ENCODE results near the gene KLHDC8A.
A peak's percentile ranks its signal among the peaks of the same experiment; 100 is the strongest.
"Not testable (repeated sequence)": the region's sequence is repeated elsewhere in the genome, so short reads cannot be mapped to it uniquely, and the experiment has no call there.

The KLHDC8A gene

DNA sequence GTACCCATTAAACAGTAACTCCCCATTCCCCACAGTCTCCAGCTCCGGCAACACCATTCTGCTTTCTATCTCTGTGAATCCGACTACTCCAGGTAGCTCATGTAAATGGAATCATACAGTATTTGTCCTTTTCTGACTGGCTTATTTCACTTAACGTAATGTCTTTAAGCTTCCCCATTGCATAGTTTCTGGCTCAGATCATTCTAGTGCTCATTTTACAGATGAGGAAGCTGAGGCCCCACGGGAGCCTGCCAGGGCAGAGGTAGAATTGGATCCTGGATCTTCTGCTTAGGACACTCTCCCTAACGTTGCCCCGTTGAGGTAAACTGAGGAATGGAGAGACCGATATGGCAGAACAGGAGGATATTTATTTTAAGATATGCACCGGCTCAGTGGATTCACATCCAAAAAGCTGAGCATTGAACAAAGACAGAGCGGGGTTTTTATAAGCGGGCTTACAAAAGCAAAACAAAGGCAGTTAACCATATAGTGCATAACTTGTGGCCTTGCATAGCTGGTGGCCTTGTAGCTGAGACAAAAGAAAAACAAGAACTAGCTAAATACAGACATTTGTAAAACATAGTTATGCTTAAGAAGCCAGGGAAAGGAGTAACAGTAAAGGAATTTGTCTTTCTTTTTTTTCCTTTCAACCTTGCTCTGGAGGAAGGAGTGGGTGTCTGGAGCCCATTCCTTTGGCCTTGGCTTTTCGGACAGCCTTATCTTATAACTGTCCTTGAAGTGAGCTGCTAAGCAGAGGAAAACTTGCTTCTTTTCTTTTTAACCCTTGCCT, 15.3 kb upstream of the KLHDC8A start:
- no peak for DNase-seq (ENCODE audit: low spot score)

DNA sequence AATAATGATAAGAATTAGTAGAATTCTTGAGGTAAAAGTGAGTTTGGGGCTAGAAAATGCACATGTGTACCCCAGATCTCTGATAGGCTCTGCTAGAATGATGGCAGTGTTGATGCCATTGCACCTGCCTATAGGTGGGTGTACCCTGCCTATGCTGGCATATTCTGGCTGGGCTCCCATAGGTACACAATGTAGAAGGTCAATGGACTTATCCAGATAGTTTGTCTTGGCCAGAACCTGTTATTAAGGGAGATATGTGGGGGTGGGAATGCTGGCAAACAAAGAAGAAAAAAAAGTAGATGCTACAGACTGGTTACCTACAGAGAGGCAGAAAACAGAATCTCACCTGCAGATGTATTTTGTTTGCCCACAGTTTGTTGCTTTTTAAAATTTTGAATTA, 14.1 kb upstream of the KLHDC8A start:
- DNase-seq (ENCODE audit: low spot score): no peak

DNA sequence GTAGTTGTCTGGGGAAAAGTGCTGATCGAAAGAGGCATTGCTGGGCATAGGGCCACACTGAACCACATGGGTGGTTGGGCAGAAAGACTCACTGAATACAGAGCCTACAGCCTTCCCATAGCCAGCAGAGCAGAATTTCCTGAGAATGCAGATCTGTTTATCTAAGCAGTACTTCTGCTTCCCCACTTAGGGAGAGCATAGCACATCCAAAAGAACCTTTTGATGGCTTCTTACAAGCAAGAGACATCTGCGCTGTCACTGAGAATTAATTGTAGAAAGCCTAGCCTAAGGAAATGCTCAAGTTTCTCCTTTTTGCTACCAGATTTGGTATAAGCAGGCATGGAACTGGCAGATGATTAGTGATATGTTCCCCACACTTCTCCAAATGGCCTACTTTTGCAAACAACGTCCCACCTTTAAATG, 13.0 kb upstream of the KLHDC8A start:
- DNase-seq (ENCODE audit: low spot score): peak; percentile 58

DNA sequence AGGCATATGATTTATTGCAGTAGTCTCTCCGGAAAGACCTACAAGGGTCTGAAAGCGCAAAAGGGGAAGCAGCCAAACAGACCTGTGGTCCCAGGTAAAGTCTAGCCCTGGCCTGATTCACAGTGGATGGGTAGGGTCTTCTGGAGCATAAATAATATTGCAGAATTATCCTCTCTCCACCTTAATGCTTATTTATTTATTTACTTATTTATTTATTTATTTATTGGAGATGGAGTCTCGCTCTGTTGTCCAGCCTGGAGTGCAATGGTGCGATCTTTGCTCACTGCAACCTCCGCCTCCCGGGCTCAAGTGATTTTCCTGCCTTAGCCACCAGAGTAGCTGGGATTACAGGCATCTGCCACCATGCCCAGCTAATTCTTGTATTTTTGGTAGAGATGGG, 11.8 kb upstream of the KLHDC8A start:
- DNase-seq (ENCODE audit: low spot score): no peak

DNA sequence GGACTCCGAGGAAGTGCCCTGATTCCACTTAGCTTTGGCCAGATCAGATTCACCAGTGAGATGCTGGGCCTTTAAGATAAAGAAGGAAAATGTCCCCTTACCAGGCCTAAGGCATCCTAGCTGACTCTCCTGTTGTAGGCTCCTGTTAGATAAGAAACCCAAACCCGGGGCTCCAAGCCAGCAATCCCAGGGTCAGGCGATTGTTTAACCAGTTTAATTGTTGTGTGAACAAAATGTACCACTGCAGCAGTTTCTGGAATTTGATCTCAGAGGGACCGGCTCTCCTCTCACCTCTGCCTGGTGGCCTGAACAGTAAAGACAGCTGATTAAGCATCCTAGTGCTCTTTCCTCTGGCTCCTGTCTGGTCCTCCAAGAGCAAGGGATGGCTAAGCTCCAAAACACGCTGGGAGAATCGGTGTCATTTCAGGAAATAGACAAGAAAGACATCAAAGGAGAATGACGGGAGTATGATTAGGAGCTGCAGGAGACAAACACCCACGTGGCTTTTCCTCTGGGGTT, 9.3 kb upstream of the KLHDC8A start:
- DNase-seq (ENCODE audit: low spot score): no peak

GRCh38 chr1:205365086-205365485, 8.4 kb upstream of the KLHDC8A start:
- DNase-seq (ENCODE audit: low spot score): not testable (repeated sequence)

- DNase-seq (ENCODE audit: low spot score): no peak
These were observed 4.2 kb upstream of the KLHDC8A start for GRCh38 chr1:205360891-205361290.

DNA sequence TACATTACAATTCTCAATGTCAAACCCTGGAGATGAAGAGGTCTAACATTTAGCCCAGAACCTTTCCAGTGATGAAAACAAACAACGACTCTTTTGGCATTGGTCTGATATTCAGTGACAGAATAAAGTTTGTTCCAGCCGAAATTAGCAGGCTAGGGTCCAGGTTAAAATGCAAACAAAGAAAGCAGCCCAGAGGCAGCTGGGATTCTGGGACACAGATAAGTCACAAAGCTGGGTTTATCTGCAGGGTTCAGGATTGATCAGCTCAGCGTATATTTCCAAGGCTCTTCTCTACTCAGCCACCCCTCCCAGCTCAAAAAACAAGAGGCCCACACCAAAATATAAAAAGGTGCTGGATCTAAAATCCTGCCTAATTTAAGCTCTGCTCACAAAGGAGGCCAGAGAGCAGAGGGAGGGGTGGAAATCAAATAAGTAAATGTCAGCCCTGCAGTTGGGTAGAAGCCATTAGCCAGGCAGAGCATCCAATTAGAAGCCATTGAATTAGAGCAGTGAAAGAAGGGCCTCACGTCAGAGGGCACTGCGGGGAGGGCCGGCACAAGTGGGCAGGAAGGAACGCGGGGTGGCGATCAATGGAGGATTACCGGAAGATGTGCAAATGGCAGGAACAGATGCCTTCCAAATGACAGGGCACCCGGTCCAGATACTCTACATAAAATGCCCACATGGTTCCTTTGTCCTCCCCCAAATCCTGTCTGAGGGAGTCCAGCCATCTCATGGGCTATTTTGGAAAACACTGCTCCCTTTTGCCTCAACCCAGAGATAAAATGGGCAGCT, 3.2 kb upstream of the KLHDC8A start:
- peak; percentile 48 for DNase-seq (ENCODE audit: low spot score)

GRCh38 chr1:205358579-205358978, 1.9 kb upstream of the KLHDC8A start:
- no peak for DNase-seq (ENCODE audit: low spot score)

DNA sequence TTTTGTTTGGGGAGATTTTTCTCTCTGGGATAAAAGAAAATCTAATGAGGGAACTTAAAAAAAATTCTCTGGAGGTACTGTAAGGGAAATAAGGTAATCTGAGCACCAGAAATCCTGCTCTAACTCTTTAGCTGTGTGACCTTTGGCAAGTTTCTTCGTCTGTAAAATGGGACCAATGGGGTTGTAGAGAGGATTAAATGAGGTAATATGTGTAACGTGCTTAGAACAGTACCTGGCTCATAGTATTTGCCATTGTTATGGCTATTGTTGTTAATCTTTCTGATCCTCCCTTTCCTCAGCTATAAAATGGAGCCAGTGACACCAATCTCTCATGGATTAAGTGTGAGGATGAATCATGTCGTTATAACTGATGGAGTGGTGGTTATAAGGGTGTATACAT, 845 bp upstream of the KLHDC8A start:
- DNase-seq (ENCODE audit: low spot score): no peak

GRCh38 chr1:205355075-205355453, 1.7 kb downstream of the KLHDC8A start:
- no peak for DNase-seq (ENCODE audit: low spot score)

DNA sequence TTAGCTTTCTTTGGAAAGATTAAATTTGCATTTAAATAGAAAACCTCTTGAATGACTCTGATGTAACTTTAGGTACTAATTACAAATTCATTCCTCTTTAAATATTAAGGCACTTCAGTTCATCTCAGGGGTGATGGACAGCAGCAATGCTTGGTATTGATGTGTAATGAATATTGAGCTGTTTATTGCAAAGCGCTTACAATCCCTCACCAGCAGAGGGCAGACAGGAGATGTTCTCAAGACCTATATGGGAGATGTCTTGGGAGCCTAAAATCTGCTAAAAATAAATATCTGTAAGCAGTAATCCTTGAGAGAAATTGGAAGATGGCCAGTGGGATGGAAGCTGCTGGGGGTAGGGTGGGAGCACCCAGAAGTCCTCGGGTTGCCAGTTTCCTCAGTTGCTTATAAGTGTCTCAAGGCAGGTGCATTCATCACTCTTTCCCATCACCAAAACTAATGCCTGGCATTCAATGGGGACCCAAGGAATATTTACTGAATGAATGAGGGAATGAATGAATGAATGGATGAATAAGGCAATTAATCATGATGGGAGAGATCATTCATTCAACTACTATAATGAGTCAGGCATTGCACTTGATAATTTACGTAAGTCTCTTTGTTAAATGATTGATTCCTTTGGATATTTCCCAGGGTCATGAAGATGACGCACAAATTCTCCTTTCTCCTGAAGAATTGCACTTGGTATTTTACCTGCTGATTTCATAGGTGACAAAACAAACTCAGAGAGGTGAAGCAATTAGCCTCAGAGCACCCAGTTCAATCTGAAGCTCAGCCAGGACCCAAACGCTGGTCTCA, 2.3 kb downstream of the KLHDC8A start:
- peak; percentile 74 for DNase-seq (ENCODE audit: low spot score)

GRCh38 chr1:205353612-205354011, 3.1 kb downstream of the KLHDC8A start:
- no peak for DNase-seq (ENCODE audit: low spot score)

- DNase-seq (ENCODE audit: low spot score): no peak
These were observed 3.5 kb downstream of the KLHDC8A start for GRCh38 chr1:205353191-205353590.

DNA sequence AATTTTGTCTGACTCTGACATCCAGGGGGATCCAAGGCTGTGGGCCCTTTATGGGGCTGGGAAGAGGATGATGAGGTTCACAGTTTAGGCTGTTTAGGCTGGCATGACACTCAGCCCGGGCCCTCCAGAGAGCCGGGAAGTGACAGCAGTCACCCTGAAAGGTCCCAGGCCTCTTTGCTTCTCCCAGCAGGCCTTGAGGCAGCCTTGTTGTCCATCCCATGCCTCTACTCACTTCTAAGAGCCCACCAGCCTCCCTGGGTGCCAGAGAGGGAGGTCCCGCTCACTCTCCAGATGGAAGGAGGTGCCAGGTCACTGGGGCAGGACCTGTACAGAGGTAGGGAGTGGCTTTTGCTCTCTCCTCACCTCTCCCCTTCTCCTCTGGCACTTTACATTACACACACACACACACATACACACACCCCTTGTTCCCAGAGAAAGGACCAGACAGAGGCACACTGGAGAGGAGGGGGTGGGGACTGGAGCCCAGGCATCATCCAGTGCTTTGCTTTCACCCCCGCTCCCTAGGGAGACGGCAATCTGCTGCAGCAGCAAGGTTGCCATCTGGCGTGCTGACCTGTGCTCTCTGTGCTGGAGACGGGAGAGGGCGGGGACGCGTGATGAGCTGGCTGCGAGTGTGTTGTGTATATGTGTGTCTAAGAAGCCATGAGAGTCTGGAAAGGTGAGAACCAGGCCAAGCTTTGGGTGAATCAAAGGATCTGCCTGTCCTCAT, 4.6 kb downstream of the KLHDC8A start:
- no peak for DNase-seq (ENCODE audit: low spot score)

DNA sequence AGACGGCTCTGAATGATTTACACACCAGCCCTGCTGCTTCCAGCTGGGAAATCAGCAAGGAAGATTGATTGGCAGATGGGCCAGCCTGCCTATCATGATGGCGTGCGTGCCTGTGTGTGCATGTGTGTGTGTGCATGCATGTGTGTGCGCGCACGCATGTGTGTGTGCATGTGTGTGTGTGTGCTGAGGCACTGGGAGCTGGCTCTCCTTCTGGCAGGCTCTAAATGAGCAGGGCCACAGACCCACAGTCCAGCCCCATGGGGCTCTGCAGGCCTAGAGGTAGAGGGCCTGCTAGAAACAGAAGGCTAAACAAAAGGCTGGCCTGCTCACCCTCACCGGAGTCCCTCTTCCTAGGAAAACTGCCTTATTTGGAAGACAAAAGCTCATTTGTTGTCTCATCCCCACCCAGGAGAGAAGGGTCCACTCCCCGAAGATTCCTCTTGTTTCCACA, 6.0 kb downstream of the KLHDC8A start:
- no peak for DNase-seq (ENCODE audit: low spot score)

GRCh38 chr1:205350124-205350523, 6.6 kb downstream of the KLHDC8A start:
- no peak for DNase-seq (ENCODE audit: low spot score)

DNA sequence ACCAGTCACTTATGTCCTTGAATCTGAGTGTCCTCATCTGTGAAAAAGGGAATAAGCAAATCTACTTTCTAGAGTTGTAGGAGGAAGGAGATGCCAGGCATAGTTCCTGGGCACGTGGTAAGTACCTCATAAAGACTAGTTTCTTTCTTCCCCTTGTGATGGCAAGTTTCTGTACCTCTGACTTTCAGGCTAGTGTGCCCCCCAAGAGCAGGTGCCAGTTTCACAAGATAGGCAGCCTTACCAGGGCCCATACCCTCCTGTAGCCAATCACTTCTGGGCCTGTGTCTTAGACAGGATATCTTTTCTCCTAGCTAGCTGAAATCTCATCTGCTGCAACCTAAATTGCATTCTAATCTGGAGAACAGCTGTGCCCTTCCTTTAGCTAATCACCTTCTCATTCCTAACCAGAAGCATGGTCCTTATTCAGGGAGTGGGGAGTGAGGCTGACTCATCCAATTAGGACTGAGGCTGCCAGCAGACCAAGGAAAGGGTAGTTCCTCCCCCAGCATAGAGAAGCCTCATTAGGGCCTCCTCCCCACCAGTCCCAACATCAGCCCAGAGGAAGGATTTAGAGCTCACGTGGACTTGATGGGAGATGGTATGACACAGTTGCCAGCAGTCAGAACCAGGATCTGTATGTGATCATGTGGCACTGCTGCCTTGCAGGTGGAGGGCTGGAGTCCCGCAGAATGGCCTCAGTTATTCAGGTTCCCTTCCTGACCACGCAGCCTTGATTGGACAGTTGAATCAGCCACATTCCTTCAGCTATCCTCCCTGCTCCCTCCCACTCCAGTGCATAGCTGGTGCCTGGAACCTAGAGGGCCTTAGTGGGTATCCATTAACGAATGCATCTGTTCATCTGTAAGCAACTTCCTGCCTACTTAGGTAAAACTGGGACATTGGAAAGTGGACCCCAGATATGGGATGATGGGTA, 7.9 kb downstream of the KLHDC8A start:
- DNase-seq (ENCODE audit: low spot score): no peak

- no peak for DNase-seq (ENCODE audit: low spot score)
These were observed 9.7 kb downstream of the KLHDC8A start for GRCh38 chr1:205346956-205347574.

- no peak for DNase-seq (ENCODE audit: low spot score)
These were observed 11.0 kb downstream of the KLHDC8A start for GRCh38 chr1:205345761-205346160.
